Measurements from ENCODE around the gene BTBD9.

Gene BTBD9

GRCh38 chr6:38209371-38210260, 430.1 kb downstream of the BTBD9 start:
- no peak for DNase-seq

GRCh38 chr6:38208028-38208427, 431.7 kb downstream of the BTBD9 start:
- DNase-seq, result no peak

GRCh38 chr6:38207375-38207774, 432.4 kb downstream of the BTBD9 start:
- no peak for DNase-seq

- DNase-seq, result no peak
These were observed 441.5 kb downstream of the BTBD9 start for GRCh38 chr6:38198219-38198618.

GRCh38 chr6:38195113-38195635, 444.6 kb downstream of the BTBD9 start:
- peak in 1 of 56 donors; percentile 22 for DNase-seq

- DNase-seq, result no peak
These were observed 445.1 kb downstream of the BTBD9 start for GRCh38 chr6:38194589-38194988.

- no peak for DNase-seq
These were observed 445.5 kb downstream of the BTBD9 start for GRCh38 chr6:38194282-38194572.

GRCh38 chr6:38193481-38194281, 446.0 kb downstream of the BTBD9 start:
- peak in 13 of 56 donors; percentile 22 to 71 (median 49) for DNase-seq

- no peak for DNase-seq
These were observed 446.7 kb downstream of the BTBD9 start for GRCh38 chr6:38193051-38193450.

- DNase-seq, result no peak
These were observed 447.2 kb downstream of the BTBD9 start for GRCh38 chr6:38192487-38192886.

GRCh38 chr6:38192011-38192410, 447.7 kb downstream of the BTBD9 start:
- DNase-seq, result no peak

- no peak for DNase-seq
These were observed 448.3 kb downstream of the BTBD9 start for GRCh38 chr6:38191418-38191817.

- DNase-seq, result no peak
These were observed 450.9 kb downstream of the BTBD9 start for GRCh38 chr6:38188677-38189335.

GRCh38 chr6:38187811-38188590, 451.7 kb downstream of the BTBD9 start:
- no peak for DNase-seq

- DNase-seq, result peak in 3 of 56 donors; percentile 10 to 25 (median 13)
These were observed 452.4 kb downstream of the BTBD9 start for GRCh38 chr6:38187325-38187724.

- no peak for DNase-seq
These were observed 454.0 kb downstream of the BTBD9 start for GRCh38 chr6:38185752-38186151.

- DNase-seq, result peak in 17 of 56 donors; percentile 13 to 56 (median 30)
These were observed 454.5 kb downstream of the BTBD9 start for GRCh38 chr6:38185244-38185643.

GRCh38 chr6:38184585-38185080, 455.1 kb downstream of the BTBD9 start:
- DNase-seq, result peak in 11 of 56 donors; percentile 19 to 55 (median 34)

GRCh38 chr6:38183856-38184584, 455.7 kb downstream of the BTBD9 start:
- no peak for DNase-seq

GRCh38 chr6:38182426-38182825, 457.3 kb downstream of the BTBD9 start:
- DNase-seq, result no peak

Data from nucleus accumbens (tissue), 56 donors.